Measurements from ENCODE around the gene LDB3. TPM values are rescaled to one million over a fixed set of nuclear protein-coding genes. Genes with fewer than 3 reads are reported as not detected.

Gene LDB3
- total and polyA plus RNA-seq, 11 donors: 165 to 1,759 (median 1,273) TPM

GRCh38 chr10:86673216-86673826, 5.0 kb downstream of the LDB3 start:
- no peak for TF ChIP-seq POLR2A (IDR thresholded peaks at IDR 0.05)
- TF ChIP-seq, protein P1, sequence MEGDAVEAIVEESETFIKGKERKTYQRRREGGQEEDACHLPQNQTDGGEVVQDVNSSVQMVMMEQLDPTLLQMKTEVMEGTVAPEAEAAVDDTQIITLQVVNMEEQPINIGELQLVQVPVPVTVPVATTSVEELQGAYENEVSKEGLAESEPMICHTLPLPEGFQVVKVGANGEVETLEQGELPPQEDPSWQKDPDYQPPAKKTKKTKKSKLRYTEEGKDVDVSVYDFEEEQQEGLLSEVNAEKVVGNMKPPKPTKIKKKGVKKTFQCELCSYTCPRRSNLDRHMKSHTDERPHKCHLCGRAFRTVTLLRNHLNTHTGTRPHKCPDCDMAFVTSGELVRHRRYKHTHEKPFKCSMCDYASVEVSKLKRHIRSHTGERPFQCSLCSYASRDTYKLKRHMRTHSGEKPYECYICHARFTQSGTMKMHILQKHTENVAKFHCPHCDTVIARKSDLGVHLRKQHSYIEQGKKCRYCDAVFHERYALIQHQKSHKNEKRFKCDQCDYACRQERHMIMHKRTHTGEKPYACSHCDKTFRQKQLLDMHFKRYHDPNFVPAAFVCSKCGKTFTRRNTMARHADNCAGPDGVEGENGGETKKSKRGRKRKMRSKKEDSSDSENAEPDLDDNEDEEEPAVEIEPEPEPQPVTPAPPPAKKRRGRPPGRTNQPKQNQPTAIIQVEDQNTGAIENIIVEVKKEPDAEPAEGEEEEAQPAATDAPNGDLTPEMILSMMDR (IDR thresholded peaks at IDR 0.05): no peak

GRCh38 chr10:86673827-86674581, 5.7 kb downstream of the LDB3 start:
- Histone ChIP-seq H3K27ac (peak overlapping the region; percentile 87 to 100 (median 96)), H3K27me3 (no peaks in the 10 kb centered on the region), H3K36me3 (peaks cover 0 to 37% (median 8%) of the 10 kb centered on the region in 9 donors), H3K9me3 (no peaks in the 10 kb centered on the region), H3K4me1 (peaks cover 2 to 75% (median 33%) of the 10 kb centered on the region in 12 donors), H3K4me3 (peak overlapping the region; percentile 30 to 89 (median 65))
- intact Hi-C loops (cut with DNase I): loop anchor here in 1 of 10 donors (10.0 kb wide), 1 partner anchor 79 kb away; no protein-coding TSS in a partner anchor
- ATAC-seq (peak in 3 of 4 donors; percentile 9 to 11 (median 9)), DNase-seq (peak; percentile 53 to 74 (median 69))
- TF ChIP-seq POLR2A (IDR thresholded peaks at IDR 0.05): no peak
- TF ChIP-seq, protein P1 (IDR thresholded peaks at IDR 0.05): no peak
- 30 to 36% (median 33%) methylated on average over 11 of the region's 11 CpGs for WGBS, 4 donors

More at GRCh38 chr10:86673216-86673826, 5.0 kb downstream of the LDB3 start:
- intact Hi-C loops (cut with DNase I): loop anchor here in 1 of 10 donors (10.0 kb wide), 1 partner anchor 79 kb away; no protein-coding TSS in a partner anchor
- Histone ChIP-seq H3K4me1 (peaks cover 2 to 68% (median 27%) of the 10 kb centered on the region in 12 donors), H3K4me3 (peak overlapping the region; percentile 30 to 89 (median 65)), H3K27ac (peak overlapping the region; percentile 87 to 100 (median 96)), H3K9me3 (no peaks in the 10 kb centered on the region), H3K27me3 (no peaks in the 10 kb centered on the region), H3K36me3 (peaks cover 0 to 31% (median 11%) of the 10 kb centered on the region in 9 donors)
- 23 to 30% (median 28%) methylated on average over 6 of the region's 6 CpGs for WGBS, 4 donors
- no peak for ATAC-seq
- no peak for DNase-seq

- no peaks in the 10 kb centered on the region for H3K27me3 ChIP-seq
- intact Hi-C loops (cut with DNase I): loop anchor here in 1 of 10 donors (10.0 kb wide), 1 partner anchor 80 kb away; no protein-coding TSS in a partner anchor
- H3K4me3 ChIP-seq: peak overlapping the region in 11 of 12 donors; percentile 8 to 89 (median 64)
- H3K4me1 ChIP-seq: peaks cover 2 to 84% (median 37%) of the 10 kb centered on the region in 12 donors
- WGBS, 4 donors: 31 to 44% (median 37%) methylated on average over 3 of the region's 3 CpGs
- H3K36me3 ChIP-seq: peaks cover 0 to 40% (median 4%) of the 10 kb centered on the region in 9 donors
- no peak for TF ChIP-seq POLR2A (IDR thresholded peaks at IDR 0.05)
- TF ChIP-seq, protein P1 (IDR thresholded peaks at IDR 0.05): no peak
- peak overlapping the region in 11 of 12 donors; percentile 3 to 100 (median 95) for H3K27ac ChIP-seq
- DNase-seq (peak in 2 of 5 donors; percentile 50 to 65), ATAC-seq (peak in 3 of 4 donors; percentile 0 to 2 (median 1))
- no peaks in the 10 kb centered on the region for H3K9me3 ChIP-seq
Observed at GRCh38 chr10:86674912-86675311, 6.6 kb downstream of the LDB3 start.

Measured in heart left ventricle (tissue), 16 donors.